Neutrophil (primary cell): ENCODE measurements around the gene CHRNB1.
A peak's percentile ranks its signal among the peaks of the same experiment; 100 is the strongest.

Experiments
- H3K27ac ChIP-seq: fragments of 200-600 bp; sonication (generic); 2 replicates; pipeline ENCODE4 v1.5.1; 2016; ENCODE audit warnings: mild to moderate bottlenecking, moderate library complexity
- H3K27me3 ChIP-seq: fragments of 200-600 bp; sonication (generic); 2 replicates; pipeline ENCODE4 v1.6.0; 2016; ENCODE audit warnings: mild to moderate bottlenecking
- H3K36me3 ChIP-seq: fragments of 200-600 bp; sonication (generic); 2 replicates; pipeline ENCODE4 v1.5.1; 2017
- H3K4me1 ChIP-seq, 2 experiments: fragments of 200-600 bp in 1 of 2; sonication (generic) in 1 of 2; 1 replicate in 1 of 2; 2 replicates in 1 of 2; pipeline versions ENCODE4 v1.5.1 to v1.6.1; 2013 to 2016; ENCODE audit warnings: low read depth in 1 of 2, low read length in 1 of 2, mild to moderate bottlenecking in 1 of 2, moderate library complexity in 1 of 2; ENCODE audit not compliant: control insufficient read depth in 1 of 2, insufficient read depth in 1 of 2
- H3K4me3 ChIP-seq, 2 experiments: fragments of 200-600 bp in 1 of 2; sonication (generic) in 1 of 2; 1 replicate in 1 of 2; 2 replicates in 1 of 2; pipeline ENCODE4 v1.5.1; 2013 to 2016; ENCODE audit warnings: low read depth in 1 of 2, low read length in 1 of 2, mild to moderate bottlenecking in 1 of 2, moderate library complexity in 1 of 2
- H3K9me3 ChIP-seq: fragments of 200-600 bp; sonication (generic); 2 replicates; pipeline ENCODE4 v1.5.1; 2016
- TF ChIP-seq, protein P1 (sequence below): fragments of 200-600 bp; sonication (generic); IDR thresholded peaks from 2 replicates; pipeline ENCODE4 v1.5.1; 2016; ENCODE audit warnings: antibody characterized with exemption

The CHRNB1 gene

DNA sequence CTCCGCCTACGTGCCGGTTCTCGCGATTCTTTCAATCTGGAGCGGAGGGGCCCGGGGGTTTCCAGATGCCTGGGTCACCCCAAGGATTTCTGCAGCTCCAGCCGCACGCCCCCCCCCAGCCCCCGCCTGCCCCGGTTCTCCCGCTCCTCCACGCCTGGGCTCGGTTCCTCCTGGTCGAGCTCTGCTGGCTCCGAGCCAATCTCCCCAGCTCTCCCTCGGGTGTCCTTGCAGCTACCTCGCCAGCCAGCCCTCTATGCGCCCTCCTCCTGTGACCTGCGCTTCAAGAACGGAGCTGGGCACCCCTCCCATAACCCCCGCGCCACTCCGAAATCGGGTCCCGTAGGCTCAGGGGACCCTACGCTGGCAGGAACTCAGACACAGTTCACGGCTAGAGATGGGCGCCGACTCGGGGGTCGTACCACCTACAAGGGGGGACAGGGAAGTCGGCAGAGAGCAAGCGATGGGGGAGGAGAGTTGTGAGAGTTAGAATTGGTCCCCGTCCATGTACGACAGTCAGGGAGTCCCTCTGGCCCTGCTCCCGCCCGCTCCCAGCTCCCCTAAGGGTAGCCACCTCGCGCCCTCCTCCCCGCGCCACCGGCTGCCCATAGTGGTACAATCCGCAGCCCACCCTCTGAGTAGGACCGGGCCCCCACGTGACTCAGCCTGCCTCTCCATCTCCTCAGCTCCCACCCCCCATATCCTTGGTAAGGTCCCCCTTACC lies 4.6 kb upstream of the CHRNB1 start:
- H3K27me3 ChIP-seq, result peaks cover 86% of the 10 kb centered on the region
- TF ChIP-seq, protein P1, sequence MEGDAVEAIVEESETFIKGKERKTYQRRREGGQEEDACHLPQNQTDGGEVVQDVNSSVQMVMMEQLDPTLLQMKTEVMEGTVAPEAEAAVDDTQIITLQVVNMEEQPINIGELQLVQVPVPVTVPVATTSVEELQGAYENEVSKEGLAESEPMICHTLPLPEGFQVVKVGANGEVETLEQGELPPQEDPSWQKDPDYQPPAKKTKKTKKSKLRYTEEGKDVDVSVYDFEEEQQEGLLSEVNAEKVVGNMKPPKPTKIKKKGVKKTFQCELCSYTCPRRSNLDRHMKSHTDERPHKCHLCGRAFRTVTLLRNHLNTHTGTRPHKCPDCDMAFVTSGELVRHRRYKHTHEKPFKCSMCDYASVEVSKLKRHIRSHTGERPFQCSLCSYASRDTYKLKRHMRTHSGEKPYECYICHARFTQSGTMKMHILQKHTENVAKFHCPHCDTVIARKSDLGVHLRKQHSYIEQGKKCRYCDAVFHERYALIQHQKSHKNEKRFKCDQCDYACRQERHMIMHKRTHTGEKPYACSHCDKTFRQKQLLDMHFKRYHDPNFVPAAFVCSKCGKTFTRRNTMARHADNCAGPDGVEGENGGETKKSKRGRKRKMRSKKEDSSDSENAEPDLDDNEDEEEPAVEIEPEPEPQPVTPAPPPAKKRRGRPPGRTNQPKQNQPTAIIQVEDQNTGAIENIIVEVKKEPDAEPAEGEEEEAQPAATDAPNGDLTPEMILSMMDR, result no peak

DNA sequence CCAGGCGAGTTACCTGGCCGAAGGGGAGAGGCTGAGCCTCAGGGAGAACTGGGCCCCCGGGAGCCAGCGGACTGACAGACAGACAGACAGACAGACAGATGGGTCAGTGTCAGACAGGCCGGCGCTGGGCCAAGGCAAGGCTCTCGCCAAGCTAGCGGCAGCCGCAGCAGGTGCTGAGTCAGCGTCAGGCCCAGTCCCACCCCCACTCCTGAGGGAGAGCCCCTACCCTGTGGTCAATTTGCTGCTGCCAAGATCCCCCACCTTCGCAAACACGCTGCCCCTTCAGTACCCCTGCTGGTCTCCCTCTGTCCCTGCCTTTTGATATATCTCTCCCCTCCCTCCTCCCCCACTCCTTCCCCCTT lies 4.0 kb upstream of the CHRNB1 start:
- Histone ChIP-seq H3K4me3 (no peak overlapping the region), H3K27ac (no peak overlapping the region), H3K9me3 (no peaks in the 10 kb centered on the region), H3K27me3 (peaks cover 91% of the 10 kb centered on the region), H3K36me3 (no peaks in the 10 kb centered on the region), H3K4me1 (peaks cover 53 to 65% of the 10 kb centered on the region in 2 experiments)
- TF ChIP-seq, protein P1, result no peak

More for the DNA sequence above, 4.6 kb upstream of the CHRNB1 start:
- Histone ChIP-seq H3K9me3 (no peaks in the 10 kb centered on the region), H3K36me3 (no peaks in the 10 kb centered on the region), H3K27ac (no peak overlapping the region), H3K4me1 (peaks cover 55 to 65% of the 10 kb centered on the region in 2 experiments), H3K4me3 (peak overlapping the region in 1 of 2 experiments; percentile 6)

DNA sequence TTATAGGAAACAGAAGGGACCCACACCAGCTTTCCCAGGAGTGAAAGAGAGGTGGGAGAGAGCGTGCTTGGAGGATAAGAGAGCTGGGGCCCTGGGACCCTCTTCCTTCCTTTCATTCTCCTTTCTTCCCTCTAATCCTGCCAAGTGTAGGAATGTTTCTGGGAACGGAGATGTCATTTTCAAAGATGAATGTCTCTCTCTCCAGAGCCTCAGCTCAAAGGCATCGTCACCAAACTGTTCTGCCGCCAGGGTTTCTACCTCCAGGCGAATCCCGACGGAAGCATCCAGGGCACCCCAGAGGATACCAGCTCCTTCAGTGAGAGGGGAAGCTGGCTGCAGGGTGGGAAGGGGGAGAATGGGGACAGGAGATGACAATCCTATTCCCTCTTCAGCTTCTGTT lies 3.6 kb upstream of the CHRNB1 start:
- peaks cover 49 to 63% of the 10 kb centered on the region in 2 experiments for H3K4me1 ChIP-seq
- peaks cover 96% of the 10 kb centered on the region for H3K27me3 ChIP-seq
- H3K4me3 ChIP-seq, result no peak overlapping the region
- TF ChIP-seq, protein P1, result no peak
- H3K36me3 ChIP-seq, result no peaks in the 10 kb centered on the region
- H3K9me3 ChIP-seq, result no peaks in the 10 kb centered on the region
- H3K27ac ChIP-seq, result no peak overlapping the region

DNA sequence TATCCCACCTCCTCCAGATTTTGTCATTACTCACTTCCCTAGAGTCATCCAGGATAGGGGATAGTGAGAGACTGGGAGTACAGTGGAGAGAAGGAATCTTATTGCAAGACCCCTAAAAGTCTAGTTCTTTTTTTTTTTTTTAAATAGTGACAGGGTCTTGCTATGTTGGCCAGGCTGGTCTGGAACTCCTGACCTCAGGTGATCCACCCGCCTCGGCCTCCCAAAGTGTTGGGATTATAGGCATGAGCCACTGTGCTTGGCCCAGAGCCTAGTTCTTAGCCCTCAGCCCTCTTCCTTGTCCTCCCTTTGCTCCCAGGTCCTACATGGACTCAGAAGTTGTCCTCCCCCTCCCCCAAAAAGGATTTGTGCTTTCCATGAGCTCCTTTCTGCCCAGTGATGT lies 2.7 kb upstream of the CHRNB1 start:
- H3K4me3 ChIP-seq, result no peak overlapping the region
- peaks cover 100% of the 10 kb centered on the region for H3K27me3 ChIP-seq
- no peaks in the 10 kb centered on the region for H3K36me3 ChIP-seq
- TF ChIP-seq, protein P1, result no peak
- no peak overlapping the region for H3K27ac ChIP-seq
- no peaks in the 10 kb centered on the region for H3K9me3 ChIP-seq
- H3K4me1 ChIP-seq, result peaks cover 40 to 54% of the 10 kb centered on the region in 2 experiments

DNA sequence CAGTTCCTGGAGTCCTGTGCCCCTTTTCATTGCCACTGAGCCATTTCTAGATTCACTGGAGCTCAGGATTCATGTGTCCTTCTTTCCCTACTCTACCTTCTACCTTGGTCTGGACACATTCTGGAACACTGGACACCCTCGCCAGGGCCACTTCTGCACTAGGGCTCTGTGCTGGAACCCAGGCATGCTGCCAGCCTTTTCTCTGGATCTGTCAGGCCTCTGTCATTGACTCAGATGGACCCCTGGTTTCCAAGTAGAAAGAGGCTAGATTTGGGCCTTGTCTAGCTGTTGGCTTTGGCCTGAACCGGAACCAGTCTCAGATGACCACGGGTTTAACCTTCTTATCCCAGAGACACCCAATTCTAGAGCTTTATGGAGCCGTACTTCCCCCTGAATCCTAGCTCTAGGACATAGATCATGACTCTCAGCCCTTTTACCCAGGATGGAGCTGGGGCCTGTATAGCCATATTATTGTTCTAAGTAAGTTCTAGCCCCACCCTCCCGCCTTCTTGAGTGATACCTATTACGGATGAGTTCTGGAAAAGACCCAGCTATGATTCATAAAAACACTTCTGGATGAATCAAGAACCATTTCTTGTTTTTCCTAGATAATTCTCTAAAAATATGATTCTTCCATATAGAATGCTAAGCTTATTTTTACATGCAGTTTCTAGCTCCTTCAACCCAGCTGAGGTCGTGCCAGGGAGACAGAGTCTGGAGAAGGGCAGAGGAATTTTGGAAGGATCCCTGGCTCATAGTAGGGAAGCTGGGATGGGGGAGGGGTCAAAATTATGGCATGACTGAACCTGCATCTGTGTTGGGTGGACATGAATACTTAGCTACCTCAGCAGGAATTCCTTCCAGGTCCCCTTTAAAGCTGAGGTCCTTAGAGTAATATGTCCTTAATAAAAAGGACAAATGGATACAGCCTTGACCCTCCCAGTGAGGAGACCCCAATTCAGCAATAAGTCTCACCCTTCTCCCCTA lies 1.1 kb upstream of the CHRNB1 start:
- TF ChIP-seq, protein P1, result no peak
- H3K27me3 ChIP-seq, result peaks cover 100% of the 10 kb centered on the region

More for the DNA sequence above, 1.1 kb upstream of the CHRNB1 start:
- Histone ChIP-seq H3K4me3 (no peak overlapping the region), H3K4me1 (peaks cover 25 to 38% of the 10 kb centered on the region in 2 experiments), H3K36me3 (no peaks in the 10 kb centered on the region), H3K9me3 (no peaks in the 10 kb centered on the region), H3K27ac (no peak overlapping the region)
